BLaER1 (cell line): ENCODE measurements around the gene CRYL1.

Experiments used
- H3K27ac ChIP-seq: shearing (Covaris generic); formaldehyde crosslinking; 2 replicates; pipeline ENCODE4 v1.8.1; 2022
- H3K27me3 ChIP-seq: shearing (Covaris generic); formaldehyde crosslinking; 2 replicates; pipeline ENCODE4 v1.8.1; 2022
- H3K36me3 ChIP-seq: shearing (Covaris generic); formaldehyde crosslinking; 2 replicates; pipeline ENCODE4 v1.8.1; 2022
- H3K4me1 ChIP-seq: shearing (Covaris generic); formaldehyde crosslinking; 2 replicates; pipeline ENCODE4 v1.8.1; 2022
- H3K4me2 ChIP-seq: shearing (Covaris generic); formaldehyde crosslinking; 2 replicates; pipeline ENCODE4 v1.8.1; 2022
- H3K4me3 ChIP-seq: shearing (Covaris generic); formaldehyde crosslinking; 2 replicates; pipeline ENCODE4 v1.8.1; 2022
- H3K9ac ChIP-seq: shearing (Covaris generic); formaldehyde crosslinking; 2 replicates; pipeline ENCODE4 v1.8.1; 2022
- H3K9me3 ChIP-seq: shearing (Covaris generic); formaldehyde crosslinking; 2 replicates; pipeline ENCODE4 v1.8.1; 2022
- H4K20me1 ChIP-seq: shearing (Covaris generic); formaldehyde crosslinking; 2 replicates; pipeline ENCODE4 v1.8.1; 2022
- Cebpa-rat ChIP-seq: shearing (Covaris generic); IDR thresholded peaks from 2 replicates; pipeline ENCODE4 v1.8.1; 2022

The CRYL1 gene

DNA sequence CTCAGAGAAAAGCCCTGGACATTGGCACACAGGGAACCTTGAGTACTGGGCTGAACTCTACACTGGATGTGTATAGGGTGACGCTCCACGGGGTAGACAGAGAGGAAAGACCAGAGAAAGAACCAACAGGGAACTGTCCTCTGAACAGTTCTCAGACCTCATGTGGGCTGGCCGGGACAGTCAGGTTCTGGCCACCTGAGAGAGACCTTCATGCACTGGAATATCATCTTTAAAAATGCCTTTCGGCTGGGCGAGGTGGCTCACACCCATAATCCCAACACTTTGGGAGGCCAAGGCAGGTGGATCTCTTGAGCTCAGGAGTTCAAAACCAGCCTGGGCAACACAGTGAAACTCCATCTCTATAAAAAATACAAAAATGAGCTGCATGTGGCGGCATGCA, 149.8 kb downstream of the CRYL1 start:
- Histone ChIP-seq H3K9ac (no peak overlapping the region), H3K9me3 (no peaks in the 10 kb centered on the region)

DNA sequence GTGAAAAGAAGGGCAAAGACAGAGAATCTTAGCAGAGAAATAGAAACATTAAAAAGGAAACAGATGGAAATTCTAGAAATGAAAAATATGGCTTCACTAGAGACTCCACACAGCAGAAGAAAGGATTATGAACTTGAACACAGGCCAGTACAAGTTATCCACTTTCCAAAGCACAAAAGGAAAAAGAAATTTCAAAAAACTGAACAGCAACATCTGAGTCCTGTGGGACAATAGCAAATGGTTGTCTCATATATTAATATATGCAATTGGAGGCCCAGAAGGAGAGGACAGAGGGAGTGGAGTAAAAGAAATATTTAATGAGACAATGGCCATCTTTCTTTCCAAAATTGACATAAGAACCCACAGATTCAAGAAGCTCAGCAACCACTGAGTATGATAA, 151.8 kb downstream of the CRYL1 start:
- H3K36me3 ChIP-seq, result no peaks in the 10 kb centered on the region
- TF ChIP-seq Cebpa-rat, result no peak
- H3K9me3 ChIP-seq, result no peaks in the 10 kb centered on the region
- no peak overlapping the region for H3K27ac ChIP-seq
- H3K4me2 ChIP-seq, result no peak overlapping the region
- H3K9ac ChIP-seq, result no peak overlapping the region
- H4K20me1 ChIP-seq, result no peaks in the 10 kb centered on the region
- H3K4me1 ChIP-seq, result peaks cover 15% of the 10 kb centered on the region
- no peak overlapping the region for H3K4me3 ChIP-seq
- no peaks in the 10 kb centered on the region for H3K27me3 ChIP-seq

More for the DNA sequence above, 149.8 kb downstream of the CRYL1 start:
- Histone ChIP-seq H3K4me2 (no peak overlapping the region), H3K27me3 (no peaks in the 10 kb centered on the region), H3K4me3 (no peak overlapping the region), H3K4me1 (no peaks in the 10 kb centered on the region), H3K36me3 (no peaks in the 10 kb centered on the region), H4K20me1 (no peaks in the 10 kb centered on the region), H3K27ac (no peak overlapping the region)
- TF ChIP-seq Cebpa-rat, result no peak

DNA sequence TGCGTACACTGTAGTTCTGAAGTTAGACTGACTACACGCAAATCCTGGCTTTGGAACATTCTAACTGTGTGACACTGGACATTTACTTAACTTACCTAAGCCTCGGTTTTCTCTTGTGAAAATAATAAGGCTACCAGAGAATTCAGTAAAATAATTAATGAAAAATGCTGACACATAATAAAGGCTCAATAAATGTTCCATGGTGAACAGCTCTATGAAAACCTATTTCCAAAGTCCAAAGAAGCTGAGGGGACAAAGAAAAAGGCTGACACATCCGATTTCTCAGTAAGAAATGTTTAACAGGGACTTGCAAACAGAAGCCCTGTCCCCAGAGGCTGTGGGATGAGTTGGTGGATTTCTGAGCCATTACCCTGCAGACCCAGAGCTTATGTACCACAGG, 153.8 kb downstream of the CRYL1 start:
- Histone ChIP-seq H3K4me1 (peaks cover 15% of the 10 kb centered on the region), H3K4me2 (no peak overlapping the region), H3K9me3 (no peaks in the 10 kb centered on the region), H3K27me3 (no peaks in the 10 kb centered on the region), H3K36me3 (no peaks in the 10 kb centered on the region), H4K20me1 (no peaks in the 10 kb centered on the region), H3K9ac (no peak overlapping the region), H3K4me3 (no peak overlapping the region), H3K27ac (no peak overlapping the region)
- TF ChIP-seq Cebpa-rat, result no peak

DNA sequence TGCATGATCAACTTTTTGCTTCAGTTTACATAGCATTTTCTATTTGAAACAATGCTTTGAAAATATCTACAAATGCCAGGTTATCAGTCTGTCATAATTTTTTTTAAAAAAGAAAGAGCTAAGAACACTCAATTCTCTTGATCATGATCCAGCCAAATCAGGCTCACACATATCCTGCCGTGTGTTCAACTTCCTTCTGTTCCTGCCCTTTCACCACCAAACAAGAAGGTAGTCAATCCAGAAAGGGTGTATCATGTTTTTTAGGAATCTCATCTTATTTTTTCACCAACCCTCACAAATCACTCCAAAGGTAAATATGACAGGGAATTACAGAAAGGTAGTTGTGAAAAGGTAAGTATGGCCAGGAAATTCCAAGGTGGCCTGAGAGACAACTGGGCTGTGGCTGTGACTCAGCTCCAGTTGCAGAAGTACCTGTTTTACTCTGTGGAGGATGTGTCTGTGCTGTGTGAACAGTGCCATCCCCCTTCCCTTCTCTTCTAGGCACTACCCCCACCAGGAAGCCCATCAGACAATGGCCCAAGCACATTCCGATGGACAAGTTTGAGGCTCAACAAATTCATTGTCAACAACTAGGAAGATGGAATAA, 154.7 kb downstream of the CRYL1 start:
- peaks cover 15% of the 10 kb centered on the region for H3K4me1 ChIP-seq
- TF ChIP-seq Cebpa-rat, result no peak
- H4K20me1 ChIP-seq, result no peaks in the 10 kb centered on the region
- no peak overlapping the region for H3K4me2 ChIP-seq
- H3K27me3 ChIP-seq, result no peaks in the 10 kb centered on the region
- H3K27ac ChIP-seq, result no peak overlapping the region
- H3K36me3 ChIP-seq, result no peaks in the 10 kb centered on the region
- no peak overlapping the region for H3K4me3 ChIP-seq
- no peak overlapping the region for H3K9ac ChIP-seq
- no peaks in the 10 kb centered on the region for H3K9me3 ChIP-seq

DNA sequence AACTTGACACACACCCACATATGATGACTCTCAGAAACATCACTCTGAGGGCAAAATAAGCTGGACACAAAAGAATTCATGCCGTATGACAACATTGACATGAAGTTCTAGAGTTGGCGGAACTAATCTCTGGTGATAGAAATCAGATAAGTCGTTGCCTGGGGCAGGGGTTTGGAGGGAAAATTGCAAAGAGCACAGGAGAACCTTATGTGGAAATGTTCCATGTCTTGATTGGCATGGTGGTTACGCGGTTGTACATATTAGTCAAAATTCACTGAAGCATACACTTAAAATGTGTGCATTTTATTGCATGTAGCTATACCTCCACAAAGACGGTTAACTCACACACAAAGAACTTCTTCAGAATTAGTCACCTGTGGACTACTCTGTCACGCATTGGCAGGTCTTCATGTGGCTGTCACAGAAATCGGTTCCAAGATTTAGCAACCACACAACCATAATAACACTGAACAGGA, 155.7 kb downstream of the CRYL1 start:
- TF ChIP-seq Cebpa-rat, result no peak
- no peak overlapping the region for H3K27ac ChIP-seq
- no peak overlapping the region for H3K4me3 ChIP-seq
- H3K9me3 ChIP-seq, result no peaks in the 10 kb centered on the region
- no peaks in the 10 kb centered on the region for H3K36me3 ChIP-seq
- no peaks in the 10 kb centered on the region for H3K27me3 ChIP-seq
- H3K4me1 ChIP-seq, result peaks cover 15% of the 10 kb centered on the region
- no peak overlapping the region for H3K9ac ChIP-seq
- peak overlapping the region; percentile 23 for H3K4me2 ChIP-seq
- H4K20me1 ChIP-seq, result no peaks in the 10 kb centered on the region

DNA sequence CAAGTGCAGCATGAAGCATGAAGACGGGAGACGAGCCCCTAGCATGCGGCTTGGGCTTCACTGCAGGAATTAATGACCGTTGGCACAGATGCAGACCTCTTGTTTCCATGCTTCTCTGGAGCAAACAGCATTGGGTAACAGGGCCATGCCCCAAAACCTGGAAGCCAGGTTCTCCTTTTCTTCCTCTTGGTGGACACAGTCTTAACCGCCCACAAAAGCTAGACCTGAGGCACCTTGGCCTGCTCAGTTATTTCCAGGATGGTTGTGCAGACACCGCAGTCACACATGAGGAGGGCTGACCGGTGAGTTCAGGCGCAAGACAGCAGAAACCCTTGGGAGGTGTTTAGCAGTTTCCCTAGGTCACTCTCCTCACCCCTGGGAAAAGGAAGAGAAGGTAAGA, 159.6 kb downstream of the CRYL1 start:
- TF ChIP-seq Cebpa-rat, result no peak
- Histone ChIP-seq H3K36me3 (no peaks in the 10 kb centered on the region), H3K4me1 (peaks cover 15% of the 10 kb centered on the region), H3K9ac (no peak overlapping the region), H3K27me3 (no peaks in the 10 kb centered on the region), H3K4me3 (no peak overlapping the region), H4K20me1 (no peaks in the 10 kb centered on the region), H3K9me3 (no peaks in the 10 kb centered on the region), H3K4me2 (no peak overlapping the region), H3K27ac (no peak overlapping the region)

DNA sequence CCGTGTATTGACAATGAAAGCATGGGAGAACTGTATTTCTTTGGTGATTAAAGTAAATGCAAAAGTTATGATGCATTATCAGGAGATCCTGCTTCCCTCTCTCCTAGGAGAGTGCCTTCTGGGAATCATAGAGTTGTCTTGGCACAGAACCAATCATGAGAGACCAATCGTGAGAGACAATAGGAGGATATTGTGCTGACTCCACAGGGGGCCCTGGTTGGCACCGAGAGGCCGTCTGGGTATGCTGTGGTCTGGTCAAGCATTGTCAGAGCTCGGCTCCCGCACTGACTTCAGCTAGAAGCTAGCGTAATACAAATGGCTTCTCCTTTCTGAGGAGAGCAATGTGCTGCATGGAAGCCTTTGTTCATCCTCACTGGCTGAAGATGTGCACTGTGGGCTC, 162.1 kb downstream of the CRYL1 start:
- no peaks in the 10 kb centered on the region for H3K9me3 ChIP-seq
- no peak overlapping the region for H3K27ac ChIP-seq
- H3K4me2 ChIP-seq, result no peak overlapping the region
- H3K4me3 ChIP-seq, result no peak overlapping the region
- no peaks in the 10 kb centered on the region for H4K20me1 ChIP-seq
- H3K4me1 ChIP-seq, result no peaks in the 10 kb centered on the region
- H3K36me3 ChIP-seq, result no peaks in the 10 kb centered on the region
- H3K27me3 ChIP-seq, result no peaks in the 10 kb centered on the region
- H3K9ac ChIP-seq, result no peak overlapping the region
- no peak for TF ChIP-seq Cebpa-rat

DNA sequence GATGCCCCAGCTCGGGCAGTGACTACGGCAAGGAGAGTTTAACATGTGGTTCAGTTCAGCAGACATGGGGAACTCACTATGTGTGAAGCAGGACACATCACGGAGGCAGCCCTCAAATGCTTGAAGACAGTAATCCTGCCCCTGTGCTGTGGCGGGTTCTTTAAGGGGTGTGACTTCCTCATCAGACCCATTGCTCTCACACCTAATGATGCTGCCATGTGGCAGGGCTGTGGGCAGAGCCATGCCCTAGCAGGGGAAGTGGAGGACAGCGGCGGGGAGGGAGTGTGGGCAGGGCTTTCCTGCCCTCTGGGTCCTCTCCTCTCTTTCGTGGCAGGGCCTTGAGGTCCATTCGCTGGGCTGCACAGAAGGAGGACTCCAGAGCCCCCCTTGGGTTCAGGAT, 162.5 kb downstream of the CRYL1 start:
- Histone ChIP-seq H3K27ac (no peak overlapping the region), H3K4me3 (no peak overlapping the region), H3K36me3 (no peaks in the 10 kb centered on the region), H3K9me3 (no peaks in the 10 kb centered on the region), H3K4me1 (no peaks in the 10 kb centered on the region), H3K27me3 (no peaks in the 10 kb centered on the region), H4K20me1 (no peaks in the 10 kb centered on the region), H3K4me2 (no peak overlapping the region), H3K9ac (no peak overlapping the region)
- TF ChIP-seq Cebpa-rat, result no peak

DNA sequence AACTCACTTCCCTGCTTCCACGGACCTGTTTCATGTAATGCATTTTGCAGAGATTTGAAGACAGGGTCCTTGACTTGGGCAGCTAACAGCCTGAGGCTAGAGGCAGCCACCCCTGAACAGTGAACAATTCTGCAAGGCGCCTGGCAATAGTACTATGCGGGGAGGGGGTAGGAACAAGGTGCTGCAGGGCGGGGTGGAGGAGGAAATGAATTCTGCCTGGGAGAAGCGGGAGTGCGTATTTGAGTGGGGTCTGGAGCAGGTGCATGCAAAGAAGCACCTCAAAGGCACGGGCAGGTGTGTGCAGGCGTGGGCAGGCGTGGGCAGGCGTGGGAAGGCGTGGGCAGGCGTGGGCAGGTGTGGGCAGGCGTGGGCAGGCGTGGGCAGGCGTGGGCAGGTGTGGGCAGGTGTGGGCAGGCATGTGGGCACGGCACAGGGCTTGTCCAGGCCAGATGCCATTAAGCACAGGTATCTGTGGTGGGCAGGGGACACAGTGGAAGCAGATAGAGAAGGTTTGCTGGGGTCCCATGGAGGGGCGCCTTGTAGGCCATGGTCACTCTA, 163.1 kb downstream of the CRYL1 start:
- Histone ChIP-seq H3K9me3 (no peaks in the 10 kb centered on the region), H3K27me3 (no peaks in the 10 kb centered on the region), H3K4me1 (no peaks in the 10 kb centered on the region), H3K36me3 (no peaks in the 10 kb centered on the region), H4K20me1 (no peaks in the 10 kb centered on the region), H3K4me3 (no peak overlapping the region), H3K4me2 (no peak overlapping the region), H3K27ac (no peak overlapping the region), H3K9ac (no peak overlapping the region)
- TF ChIP-seq Cebpa-rat, result no peak

DNA sequence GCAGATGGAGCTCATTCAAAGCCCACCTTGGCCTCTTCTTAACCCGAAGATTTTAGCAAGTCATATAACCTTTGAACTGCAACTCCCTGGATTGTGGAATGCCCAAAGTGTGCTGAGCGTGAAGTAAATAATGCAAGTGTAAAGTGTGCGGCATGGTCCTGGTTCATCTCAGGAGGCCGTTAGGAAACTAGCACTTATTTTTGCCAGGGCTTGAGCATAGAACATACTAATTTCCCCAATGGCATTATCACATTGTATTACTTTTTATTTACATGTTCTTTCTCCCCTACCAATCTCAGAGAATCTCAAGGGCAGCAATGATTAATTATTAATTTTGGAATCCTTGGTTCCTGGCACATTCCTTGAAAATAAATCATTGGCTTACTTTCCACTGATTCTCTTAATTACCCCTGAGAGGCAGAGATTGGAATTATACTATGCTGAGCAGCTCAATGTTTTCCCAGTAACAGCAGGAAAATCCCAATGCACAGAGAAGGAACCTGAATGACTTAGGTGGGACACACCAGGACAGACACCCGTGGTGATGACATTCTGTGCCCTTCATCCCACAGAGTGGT, 164.7 kb downstream of the CRYL1 start:
- no peaks in the 10 kb centered on the region for H4K20me1 ChIP-seq
- no peak for TF ChIP-seq Cebpa-rat
- no peaks in the 10 kb centered on the region for H3K36me3 ChIP-seq
- H3K9ac ChIP-seq, result no peak overlapping the region
- H3K4me3 ChIP-seq, result no peak overlapping the region
- no peak overlapping the region for H3K4me2 ChIP-seq
- no peaks in the 10 kb centered on the region for H3K27me3 ChIP-seq
- H3K9me3 ChIP-seq, result no peaks in the 10 kb centered on the region
- H3K27ac ChIP-seq, result no peak overlapping the region
- no peaks in the 10 kb centered on the region for H3K4me1 ChIP-seq
